DOHH2 (cell line): Measurements from ENCODE around the gene TACR2.

ENCODE experiments used
- H3F3A ChIP-seq: fragments of 200-600 bp; sonication (generic), shearing (Covaris generic); 2 replicates; pipeline ENCODE4 v1.6.0; 2016; ENCODE audit warnings: antibody characterized with exemption, mild to moderate bottlenecking; ENCODE audit not compliant: control insufficient read depth, insufficient read depth
- H3K27ac ChIP-seq: fragments of 200-600 bp; sonication (generic); 2 replicates; pipeline ENCODE4 v1.5.1; 2014; ENCODE audit warnings: low read depth, mild to moderate bottlenecking, low read length, moderate library complexity
- H3K27me3 ChIP-seq: fragments of 200-600 bp; sonication (generic); 2 replicates; pipeline ENCODE4 v1.6.1; 2014; ENCODE audit warnings: mild to moderate bottlenecking, low read length, mixed read lengths; ENCODE audit not compliant: control insufficient read depth
- H3K36me3 ChIP-seq: fragments of 200-600 bp; sonication (generic); 2 replicates; pipeline ENCODE4 v1.6.1; 2014; ENCODE audit warnings: mild to moderate bottlenecking, low read length, moderate library complexity, mixed read lengths; ENCODE audit not compliant: control insufficient read depth
- H3K4me1 ChIP-seq: fragments of 200-600 bp; sonication (generic); 2 replicates; pipeline ENCODE4 v1.6.1; 2014; ENCODE audit warnings: mild to moderate bottlenecking, low read length, mixed read lengths; ENCODE audit not compliant: control insufficient read depth
- H3K4me2 ChIP-seq: fragments of 200-600 bp; sonication (generic); 2 replicates; pipeline ENCODE4 v1.6.0; 2014; ENCODE audit warnings: mild to moderate bottlenecking, low read length, moderate library complexity
- H3K4me3 ChIP-seq: fragments of 200-600 bp; sonication (generic); 2 replicates; pipeline ENCODE4 v1.5.1; 2014; ENCODE audit warnings: mild to moderate bottlenecking, low read length, mixed read lengths
- H3K79me2 ChIP-seq: fragments of 200-600 bp; sonication (generic); 2 replicates; pipeline ENCODE4 v1.6.1; 2014; ENCODE audit warnings: mild to moderate bottlenecking, low read length, mixed read lengths; ENCODE audit not compliant: control insufficient read depth
- H3K9me2 ChIP-seq: fragments of 200-600 bp; sonication (generic); replicated peaks from 2 replicates; pipeline ENCODE4 v1.6.1; 2014; ENCODE audit warnings: mild to moderate bottlenecking, low read length, mixed read lengths; ENCODE audit not compliant: control insufficient read depth
- H3K9me3 ChIP-seq: fragments of 200-600 bp; sonication (generic); 2 replicates; pipeline ENCODE4 v1.6.1; 2014; ENCODE audit warnings: antibody characterized with exemption, low read length, mixed read lengths; ENCODE audit not compliant: control insufficient read depth, insufficient read depth
- H4K20me1 ChIP-seq: fragments of 200-600 bp; sonication (generic); 2 replicates; pipeline ENCODE4 v1.6.0; 2014; ENCODE audit warnings: low read depth, mild to moderate bottlenecking, antibody characterized with exemption, low read length, moderate library complexity; ENCODE audit not compliant: control insufficient read depth, insufficient read depth
- CTCF ChIP-seq: fragments of 200-600 bp; sonication (generic); IDR thresholded peaks from one replicate; pipeline ENCODE4 v1.5.1; 2014; ENCODE audit warnings: antibody characterized with exemption, mild to moderate bottlenecking, low read depth, low read length; ENCODE audit not compliant: poor library complexity, severe bottlenecking
- EZH2phosphoT487 ChIP-seq: fragments of 200-600 bp; sonication (generic); IDR thresholded peaks from 2 replicates; pipeline ENCODE4 v1.6.1; 2017; ENCODE audit warnings: borderline replicate concordance, mild to moderate bottlenecking, antibody characterized with exemption, low read length, moderate library complexity, mixed read lengths

The TACR2 gene

GRCh38 chr10:69383558-69383957, 33.2 kb downstream of the TACR2 start:
- Histone ChIP-seq H3K4me3 (no peak overlapping the region), H3F3A (no peaks in the 10 kb centered on the region), H3K9me2 (no peaks in the 10 kb centered on the region), H3K27ac (no peak overlapping the region), H4K20me1 (no peaks in the 10 kb centered on the region), H3K4me2 (no peak overlapping the region), H3K27me3 (no peaks in the 10 kb centered on the region), H3K36me3 (peaks cover 62% of the 10 kb centered on the region), H3K4me1 (no peaks in the 10 kb centered on the region), H3K9me3 (no peaks in the 10 kb centered on the region), H3K79me2 (no peaks in the 10 kb centered on the region)
- TF ChIP-seq CTCF, result no peak
- no peak for TF ChIP-seq EZH2phosphoT487

- Histone ChIP-seq H3K4me3 (no peak overlapping the region), H3K4me2 (no peak overlapping the region), H3K4me1 (peaks cover 6% of the 10 kb centered on the region), H4K20me1 (no peaks in the 10 kb centered on the region), H3K27ac (no peak overlapping the region), H3K79me2 (no peaks in the 10 kb centered on the region), H3K9me3 (no peaks in the 10 kb centered on the region), H3K9me2 (no peaks in the 10 kb centered on the region), H3K27me3 (no peaks in the 10 kb centered on the region), H3K36me3 (peaks cover 60% of the 10 kb centered on the region), H3F3A (0 out of 2 replicates have a peak, but pooled peaks cover 2% of the 10 kb centered on the region)
- TF ChIP-seq EZH2phosphoT487 (no peak), CTCF (no peak)
These were observed 34.2 kb downstream of the TACR2 start for GRCh38 chr10:69382382-69383117.

GRCh38 chr10:69379800-69380199, 36.9 kb downstream of the TACR2 start:
- H3K36me3 ChIP-seq, result peaks cover 55% of the 10 kb centered on the region
- H3K79me2 ChIP-seq, result no peaks in the 10 kb centered on the region
- no peak overlapping the region for H3K27ac ChIP-seq
- no peaks in the 10 kb centered on the region for H4K20me1 ChIP-seq
- no peak overlapping the region for H3K4me3 ChIP-seq
- no peak overlapping the region for H3K4me2 ChIP-seq
- 0 out of 2 replicates have a peak, but pooled peaks cover 2% of the 10 kb centered on the region for H3F3A ChIP-seq
- TF ChIP-seq EZH2phosphoT487, result no peak
- no peak for TF ChIP-seq CTCF
- no peaks in the 10 kb centered on the region for H3K27me3 ChIP-seq
- peaks cover 6% of the 10 kb centered on the region for H3K4me1 ChIP-seq
- H3K9me3 ChIP-seq, result no peaks in the 10 kb centered on the region
- no peaks in the 10 kb centered on the region for H3K9me2 ChIP-seq
